ENCODE results near the gene DNAAF5. TPM values are rescaled to one million over a fixed set of nuclear protein-coding genes. Genes with fewer than 3 reads are reported as not detected.
A peak's percentile ranks its signal among the peaks of the same experiment; 100 is the strongest.

DNAAF5 gene
- total RNA-seq, 2 experiments from 2014 or later, result 31.5 to 37.2 TPM

- H3K36me3 Mint-ChIP-seq (ENCODE audit: low read depth), result peaks cover 35% of the 10 kb centered on the region
- H3K27me3 Mint-ChIP-seq, result no peaks in the 10 kb centered on the region
- ChIA-PET POLR2A (no interaction called here), CTCF (interaction anchor here (1.3 kb wide), 1 partner anchor 461 kb away, joined by 3 read pairs; no protein-coding TSS in a partner anchor)
- no peak for DNase-seq
- no peak overlapping the region for H3K27ac Mint-ChIP-seq
- H3K9me3 Mint-ChIP-seq (ENCODE audit: low read depth), result no peaks in the 10 kb centered on the region
- intact Hi-C loops (cut with DNase I, micrococcal nuclease), result no loop called here
- no peak for ATAC-seq
- H3K4me1 Mint-ChIP-seq, result no peaks in the 10 kb centered on the region
- H3K4me3 Mint-ChIP-seq, result no peak overlapping the region
These were observed 56.4 kb downstream of the DNAAF5 start for GRCh38 chr7:782718-783449.

DNA sequence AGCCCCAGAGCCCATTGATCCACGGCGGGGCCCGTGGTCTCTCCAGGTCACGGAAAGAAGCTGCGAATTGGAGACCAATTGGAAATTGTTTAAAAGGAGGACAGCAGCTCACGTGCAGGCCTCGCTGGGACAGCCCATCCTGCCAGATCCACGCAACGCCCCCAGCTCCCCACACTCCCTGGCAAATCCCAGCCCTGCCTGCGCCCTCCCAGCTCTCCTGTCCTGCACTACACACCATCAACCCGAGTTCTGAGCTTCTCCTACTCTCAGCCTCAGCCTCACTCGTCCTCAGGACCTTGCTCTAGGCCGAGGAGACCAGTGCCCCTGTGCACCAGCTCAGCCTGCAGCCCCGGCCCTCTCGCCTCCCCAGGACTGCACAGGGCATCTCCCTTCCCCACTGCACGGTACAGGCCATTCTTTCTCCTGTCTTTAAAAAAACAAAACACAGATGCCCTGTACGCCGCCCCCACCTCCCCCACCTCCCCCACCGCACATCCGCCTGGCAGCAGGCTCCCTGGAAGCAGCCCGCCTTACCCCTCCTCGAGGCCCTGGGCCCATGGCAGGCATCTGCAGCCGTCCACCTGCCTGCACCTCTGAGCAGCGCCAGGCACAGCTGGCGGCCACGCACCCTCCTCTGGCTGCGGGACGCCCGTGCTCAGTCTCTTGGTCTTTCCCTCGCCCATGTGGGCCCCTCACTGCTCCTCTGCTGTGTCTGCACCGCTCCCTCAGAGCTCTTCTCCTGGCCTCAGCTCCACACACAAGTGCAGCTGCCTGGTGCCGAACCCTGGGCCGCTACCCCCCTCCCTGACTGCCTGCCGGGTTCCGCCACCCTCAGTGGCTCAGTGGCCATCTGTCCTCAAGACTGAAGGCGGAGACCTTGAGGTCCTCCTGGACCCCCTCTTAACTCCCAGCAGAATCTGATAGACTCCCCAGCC, 57.3 kb downstream of the DNAAF5 start:
- Mint-ChIP-seq H3K4me1 (no peaks in the 10 kb centered on the region), H3K27ac (no peak overlapping the region), H3K27me3 (no peaks in the 10 kb centered on the region), H3K36me3 (ENCODE audit: low read depth) (peaks cover 43% of the 10 kb centered on the region), H3K9me3 (ENCODE audit: low read depth) (no peaks in the 10 kb centered on the region), H3K4me3 (no peak overlapping the region)
- ChIA-PET CTCF (interaction anchor here (0.6 to 1.3 kb wide), 3 partner anchors 34 to 462 kb away, joined by 3 read pairs; no protein-coding TSS in a partner anchor), POLR2A (no interaction called here)
- intact Hi-C loops (cut with DNase I, micrococcal nuclease), result no loop called here
- ATAC-seq, result no peak
- no peak for DNase-seq

DNA sequence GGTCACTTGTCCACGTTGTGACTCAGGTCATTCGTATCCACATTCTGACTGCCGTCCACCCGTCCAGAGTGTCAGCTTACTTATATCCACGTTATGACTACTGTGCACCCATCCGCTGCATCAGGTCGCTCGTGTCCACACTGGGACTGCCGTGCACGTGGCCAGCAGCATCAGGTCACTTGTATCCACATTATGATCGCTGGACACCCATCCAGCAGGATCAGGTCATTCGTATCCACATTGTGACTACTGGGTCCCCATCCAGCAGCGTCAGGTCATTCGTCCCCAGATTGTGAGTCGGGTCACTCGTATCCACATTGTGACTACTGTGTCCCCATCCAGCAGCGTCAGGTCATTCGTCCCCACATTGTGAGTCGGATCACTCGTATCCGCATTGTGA, 58.5 kb downstream of the DNAAF5 start:
- H3K36me3 Mint-ChIP-seq (ENCODE audit: low read depth), result peaks cover 50% of the 10 kb centered on the region
- ChIA-PET POLR2A (no interaction called here), CTCF (no interaction called here)
- no peak for ATAC-seq
- no peak overlapping the region for H3K4me3 Mint-ChIP-seq
- H3K9me3 Mint-ChIP-seq (ENCODE audit: low read depth), result no peaks in the 10 kb centered on the region
- intact Hi-C loops (cut with DNase I, micrococcal nuclease), result no loop called here
- no peaks in the 10 kb centered on the region for H3K27me3 Mint-ChIP-seq
- H3K4me1 Mint-ChIP-seq, result no peaks in the 10 kb centered on the region
- H3K27ac Mint-ChIP-seq, result no peak overlapping the region
- no peak for DNase-seq

- POLR2A ChIA-PET, result no interaction called here
- CTCF ChIA-PET, result interaction anchor here (1.3 kb wide), 1 partner anchor 88 kb away, joined by 7 read pairs; no protein-coding TSS in a partner anchor
- H3K9me3 Mint-ChIP-seq (ENCODE audit: low read depth), result no peaks in the 10 kb centered on the region
- no peak overlapping the region for H3K27ac Mint-ChIP-seq
- intact Hi-C loops (cut with DNase I, micrococcal nuclease), result no loop called here
- H3K4me1 Mint-ChIP-seq, result no peaks in the 10 kb centered on the region
- no peaks in the 10 kb centered on the region for H3K27me3 Mint-ChIP-seq
- peaks cover 50% of the 10 kb centered on the region for H3K36me3 Mint-ChIP-seq (ENCODE audit: low read depth)
- ATAC-seq (no peak), DNase-seq (no peak)
- H3K4me3 Mint-ChIP-seq, result no peak overlapping the region
These were observed 58.9 kb downstream of the DNAAF5 start for GRCh38 chr7:785416-785815.

DNA sequence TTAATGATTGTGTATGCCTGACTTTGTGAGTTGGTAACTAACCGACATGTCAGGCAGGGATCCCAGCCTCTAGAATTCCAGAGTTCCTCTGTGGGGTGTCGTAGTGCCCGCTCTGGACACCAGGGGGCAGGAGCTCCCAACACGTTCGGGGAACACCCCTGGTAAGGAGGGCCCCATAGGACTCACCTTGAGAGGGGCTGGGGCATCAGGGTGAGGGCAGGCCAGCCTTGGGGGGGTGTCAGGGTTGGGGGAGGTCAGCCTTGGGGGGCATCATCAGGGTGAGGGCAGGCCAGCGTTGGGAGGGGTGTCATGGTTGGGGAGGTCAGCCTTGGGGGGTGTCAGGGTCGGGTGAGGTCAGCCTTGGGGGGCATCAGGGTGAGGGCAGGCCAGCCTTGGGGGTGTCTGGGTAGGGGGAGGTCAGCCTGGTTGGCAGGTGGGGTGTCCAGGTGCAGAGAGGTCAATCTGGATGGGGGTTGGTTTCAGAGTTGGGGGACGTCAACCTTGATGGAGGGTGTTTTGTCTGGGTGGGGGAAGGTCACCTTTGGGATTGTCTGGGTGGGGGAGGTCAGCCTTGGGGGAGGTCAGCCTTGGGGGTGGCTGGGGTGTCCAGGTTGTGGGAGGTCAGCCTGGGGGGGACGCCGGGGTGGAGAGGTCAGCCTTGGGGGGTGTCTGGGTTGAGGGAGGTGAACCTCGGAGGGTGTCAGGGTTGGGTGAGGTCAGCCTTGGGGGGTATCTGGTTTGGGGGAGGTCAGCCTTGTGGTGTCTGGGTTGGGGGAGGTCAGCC, 60.2 kb downstream of the DNAAF5 start:
- peak; percentile 91 for ATAC-seq
- POLR2A ChIA-PET, result no interaction called here

GRCh38 chr7:787332-788240, 61.1 kb downstream of the DNAAF5 start:
- ATAC-seq (no peak), DNase-seq (no peak)
- no peaks in the 10 kb centered on the region for H3K4me1 Mint-ChIP-seq
- H3K27me3 Mint-ChIP-seq, result no peaks in the 10 kb centered on the region
- H3K27ac Mint-ChIP-seq, result no peak overlapping the region
- POLR2A ChIA-PET, result no interaction called here
- H3K36me3 Mint-ChIP-seq (ENCODE audit: low read depth), result peaks cover 38% of the 10 kb centered on the region
- CTCF ChIA-PET, result interaction anchor here (0.6 to 2.1 kb wide), 2 partner anchors 86 to 519 kb away, joined by 3 to 9 read pairs; no protein-coding TSS in a partner anchor
- no peak overlapping the region for H3K4me3 Mint-ChIP-seq
- H3K9me3 Mint-ChIP-seq (ENCODE audit: low read depth), result no peaks in the 10 kb centered on the region
- intact Hi-C loops (cut with DNase I, micrococcal nuclease), result loop anchor here in 1 of 2 experiments (2.0 kb wide), 1 partner anchor 167 kb away; the partner anchor contains the start of gene ADAP1

More for the DNA sequence above, 60.2 kb downstream of the DNAAF5 start:
- intact Hi-C loops (cut with DNase I, micrococcal nuclease), result loop anchor here (1.0 to 2.0 kb wide), 4 partner anchors 30 to 168 kb away; partner anchors contain the start of genes ADAP1 (in 1 of the 2) and SUN1 (in 1 of the 2)
- DNase-seq, result peak; percentile 84
- CTCF ChIA-PET, result interaction anchor here (0.7 to 2.1 kb wide), 5 partner anchors 24 to 88 kb away, joined by 3 to 9 read pairs (median 5); no protein-coding TSS in a partner anchor
- Mint-ChIP-seq H3K27ac (no peak overlapping the region), H3K4me1 (no peaks in the 10 kb centered on the region), H3K36me3 (ENCODE audit: low read depth) (peaks cover 45% of the 10 kb centered on the region), H3K27me3 (no peaks in the 10 kb centered on the region), H3K9me3 (ENCODE audit: low read depth) (no peaks in the 10 kb centered on the region), H3K4me3 (no peak overlapping the region)

DNA sequence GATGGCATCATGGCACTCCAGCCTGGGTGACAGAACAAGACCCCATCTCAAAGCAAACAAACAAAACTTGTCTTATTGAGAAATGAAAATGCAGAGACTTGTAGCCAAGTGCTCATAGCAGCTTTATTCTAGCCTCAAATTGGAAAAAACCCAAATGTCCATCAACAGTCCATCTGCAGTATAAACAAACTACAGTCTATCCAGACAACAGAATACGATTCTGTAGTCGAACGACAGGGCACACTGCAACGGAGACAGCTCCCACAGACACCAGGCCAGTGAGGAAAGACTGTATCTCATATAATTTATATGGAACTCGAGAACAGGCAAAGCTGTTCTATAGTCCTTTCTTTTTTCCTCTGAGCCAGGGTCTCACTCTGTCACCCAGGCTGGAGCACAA, 65.0 kb downstream of the DNAAF5 start:
- no peaks in the 10 kb centered on the region for H3K27me3 Mint-ChIP-seq
- H3K9me3 Mint-ChIP-seq (ENCODE audit: low read depth), result no peaks in the 10 kb centered on the region
- no peaks in the 10 kb centered on the region for H3K4me1 Mint-ChIP-seq
- H3K4me3 Mint-ChIP-seq, result no peak overlapping the region
- peaks cover 20% of the 10 kb centered on the region for H3K36me3 Mint-ChIP-seq (ENCODE audit: low read depth)
- ChIA-PET POLR2A (no interaction called here), CTCF (interaction anchor here (0.6 to 2.9 kb wide), 4 partner anchors 37 to 470 kb away, joined by 3 to 15 read pairs (median 3); no protein-coding TSS in a partner anchor)
- no peak for DNase-seq
- H3K27ac Mint-ChIP-seq, result no peak overlapping the region
- no peak for ATAC-seq
- intact Hi-C loops (cut with DNase I, micrococcal nuclease), result no loop called here

DNA sequence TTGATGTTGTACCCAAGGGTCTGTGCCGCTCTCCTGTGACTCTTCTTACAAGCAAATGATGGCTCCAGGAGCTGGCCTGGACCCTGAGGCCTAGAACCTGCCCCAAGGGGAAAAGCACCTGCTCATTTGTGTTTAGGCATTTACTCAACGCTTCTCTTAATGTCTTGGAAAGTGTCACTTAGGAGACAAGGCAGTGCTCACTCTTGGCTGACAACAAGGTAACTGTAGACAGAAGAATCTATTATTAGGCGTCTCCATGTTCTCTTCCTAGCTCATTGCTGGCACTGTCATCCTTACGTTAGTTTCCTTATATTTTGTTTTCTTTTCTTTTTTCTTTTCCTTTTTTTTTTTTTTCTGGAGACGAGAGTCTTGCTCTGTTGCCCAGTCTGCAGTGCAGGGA, 67.7 kb downstream of the DNAAF5 start:
- ATAC-seq (no peak), DNase-seq (no peak)
- no peaks in the 10 kb centered on the region for H3K9me3 Mint-ChIP-seq (ENCODE audit: low read depth)
- no peak overlapping the region for H3K27ac Mint-ChIP-seq
- CTCF ChIA-PET, result interaction anchor here (0.6 kb wide), 1 partner anchor 330 kb away, joined by 4 read pairs; no protein-coding TSS in a partner anchor
- H3K27me3 Mint-ChIP-seq, result no peaks in the 10 kb centered on the region
- peaks cover 4% of the 10 kb centered on the region for H3K36me3 Mint-ChIP-seq (ENCODE audit: low read depth)
- no peaks in the 10 kb centered on the region for H3K4me1 Mint-ChIP-seq
- POLR2A ChIA-PET, result no interaction called here
- H3K4me3 Mint-ChIP-seq, result no peak overlapping the region
- intact Hi-C loops (cut with DNase I, micrococcal nuclease), result no loop called here

DNA sequence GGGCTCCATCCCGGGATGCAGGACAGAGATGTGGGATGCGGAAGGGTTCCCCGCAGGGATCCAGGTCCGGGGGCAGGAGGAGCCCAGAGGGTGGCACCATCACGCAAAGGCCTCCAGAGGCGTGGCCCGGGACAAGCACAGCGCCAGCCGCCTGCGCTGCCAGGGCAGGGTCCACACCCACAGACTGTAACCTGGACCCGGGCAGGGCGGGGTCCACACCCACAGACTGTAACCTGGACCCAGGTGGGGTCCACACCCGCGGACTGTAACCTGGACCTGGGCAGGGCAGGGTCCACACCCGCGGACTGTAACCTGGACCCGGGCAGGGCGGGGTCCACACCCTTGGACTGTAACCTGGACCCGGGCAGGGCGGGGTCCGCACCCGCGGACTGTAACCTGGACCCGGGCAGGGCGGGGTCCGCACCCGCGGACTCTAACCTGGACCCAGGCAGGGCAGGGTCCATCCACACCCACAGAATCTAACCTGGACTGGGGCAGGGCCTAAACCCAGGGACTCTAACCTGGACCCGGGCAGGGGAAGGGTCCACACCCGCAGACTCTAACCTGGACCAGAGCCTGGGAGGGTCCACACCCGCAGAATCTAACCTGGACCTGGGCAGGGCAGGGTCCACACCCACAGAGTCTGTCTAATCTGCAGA, 68.3 kb downstream of the DNAAF5 start:
- ATAC-seq, result no peak
- H3K9me3 Mint-ChIP-seq (ENCODE audit: low read depth), result no peaks in the 10 kb centered on the region
- peaks cover 2% of the 10 kb centered on the region for H3K36me3 Mint-ChIP-seq (ENCODE audit: low read depth)
- POLR2A ChIA-PET, result no interaction called here
- DNase-seq, result no peak
- H3K4me3 Mint-ChIP-seq, result no peak overlapping the region
- H3K27me3 Mint-ChIP-seq, result no peaks in the 10 kb centered on the region
- H3K27ac Mint-ChIP-seq, result no peak overlapping the region
- intact Hi-C loops (cut with DNase I, micrococcal nuclease), result no loop called here
- CTCF ChIA-PET, result no interaction called here
- no peaks in the 10 kb centered on the region for H3K4me1 Mint-ChIP-seq

All from activated CD4-positive, alpha-beta T cell treated with anti-CD3 and anti-CD28 coated beads for 36 hours (primary cell).